IgD-negative memory B cell (primary cell): ENCODE measurements around the gene SCGN. TPM values are rescaled to one million over a fixed set of nuclear protein-coding genes. Genes with fewer than 3 reads are reported as not detected.

Experiments
- H3K27ac Mint-ChIP-seq, 3 donors: one replicate each; pipeline ENCODE4 v1.8.0; 2020 to 2022; ENCODE audit warnings: mild to moderate bottlenecking in 3 of 3, mixed read lengths in 3 of 3, moderate library complexity in 1 of 3
- H3K27me3 Mint-ChIP-seq: one replicate; pipeline ENCODE4 v1.8.0; 2021; ENCODE audit warnings: mixed read lengths
- H3K36me3 Mint-ChIP-seq: one replicate; pipeline ENCODE4 v1.8.0; 2020; ENCODE audit warnings: mild to moderate bottlenecking, mixed read lengths
- H3K4me1 Mint-ChIP-seq, 3 donors: one replicate each; pipeline ENCODE4 v1.8.0; 2020 to 2022; ENCODE audit warnings: mixed read lengths in 3 of 3, mild to moderate bottlenecking in 1 of 3
- H3K4me3 Mint-ChIP-seq, 4 donors: one replicate each; pipeline ENCODE4 v1.8.0; 2020 to 2022; ENCODE audit warnings: mild to moderate bottlenecking in 4 of 4, mixed read lengths in 4 of 4, moderate library complexity in 3 of 4
- H3K9me3 Mint-ChIP-seq, 3 donors: one replicate each; pipeline ENCODE4 v1.8.0; 2020 to 2021; ENCODE audit warnings: mixed read lengths in 3 of 3, mild to moderate bottlenecking in 1 of 3
- polyA plus RNA-seq: library from polyadenylated mRNA; unstranded; fragments of 300-500 nt; fragmentation: Illumina TruSeq; gene quantifications from one replicate; pipeline ENCODE4 v1.2.3, GENCODE V29; 2021

SCGN gene
- polyA plus RNA-seq, 1 donor from 2014 or later = not detected

DNA sequence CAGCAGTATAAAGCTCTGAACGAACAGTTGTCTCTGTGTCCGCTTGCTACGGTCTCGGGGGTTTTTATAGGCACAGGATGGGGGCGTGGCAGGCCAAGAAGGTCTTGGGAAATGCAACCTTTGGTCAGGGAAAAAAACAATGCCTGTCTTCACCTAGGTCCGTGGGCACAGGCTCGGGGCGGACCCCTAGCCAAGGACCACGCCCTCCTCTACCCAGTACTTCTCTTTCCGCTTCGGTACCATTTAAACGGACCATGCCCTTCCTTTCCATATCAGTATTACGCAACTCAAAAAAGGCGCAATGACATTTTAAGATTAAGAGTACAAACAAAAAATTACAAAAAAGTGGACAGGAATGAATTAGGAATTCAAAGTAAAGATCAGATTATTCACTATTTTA, 58.3 kb downstream of the SCGN start:
- Mint-ChIP-seq H3K4me1 (peaks cover 0 to 1% (median 0%) of the 10 kb centered on the region in 3 donors), H3K4me3 (no peak overlapping the region)

GRCh38 chr6:25713824-25714223, 61.8 kb downstream of the SCGN start:
- no peak overlapping the region for H3K27ac Mint-ChIP-seq
- H3K4me1 Mint-ChIP-seq = peaks cover 0 to 4% (median 1%) of the 10 kb centered on the region in 3 donors
- H3K27me3 Mint-ChIP-seq = peaks cover 7% of the 10 kb centered on the region
- H3K9me3 Mint-ChIP-seq = no peaks in the 10 kb centered on the region
- no peak overlapping the region for H3K4me3 Mint-ChIP-seq
- no peaks in the 10 kb centered on the region for H3K36me3 Mint-ChIP-seq

More for the DNA sequence above, 58.3 kb downstream of the SCGN start:
- Mint-ChIP-seq H3K27ac (no peak overlapping the region), H3K27me3 (peaks cover 3% of the 10 kb centered on the region), H3K36me3 (no peaks in the 10 kb centered on the region), H3K9me3 (no peaks in the 10 kb centered on the region)

DNA sequence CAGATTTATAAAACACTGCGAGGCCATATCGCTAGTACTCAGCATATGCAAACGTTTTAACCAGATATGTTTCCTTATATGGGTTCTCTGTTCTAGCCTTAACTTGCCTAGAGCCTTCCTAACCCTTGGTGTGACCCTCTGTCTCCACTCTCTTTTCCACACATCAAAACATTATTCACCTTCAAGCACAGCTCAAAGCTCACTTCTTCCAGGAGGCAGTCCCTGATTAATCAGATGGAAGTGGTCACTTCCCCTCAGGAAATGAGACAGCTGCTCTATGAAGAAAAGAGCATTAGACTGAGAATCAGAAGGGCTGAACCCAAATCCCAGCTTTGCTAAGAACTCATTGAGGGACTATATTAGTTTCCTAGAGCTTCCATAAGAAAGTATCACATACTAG, 62.8 kb downstream of the SCGN start:
- Mint-ChIP-seq H3K9me3 (no peaks in the 10 kb centered on the region), H3K27ac (no peak overlapping the region), H3K4me3 (no peak overlapping the region), H3K36me3 (no peaks in the 10 kb centered on the region), H3K4me1 (peaks cover 0 to 4% (median 1%) of the 10 kb centered on the region in 3 donors), H3K27me3 (peaks cover 7% of the 10 kb centered on the region)

DNA sequence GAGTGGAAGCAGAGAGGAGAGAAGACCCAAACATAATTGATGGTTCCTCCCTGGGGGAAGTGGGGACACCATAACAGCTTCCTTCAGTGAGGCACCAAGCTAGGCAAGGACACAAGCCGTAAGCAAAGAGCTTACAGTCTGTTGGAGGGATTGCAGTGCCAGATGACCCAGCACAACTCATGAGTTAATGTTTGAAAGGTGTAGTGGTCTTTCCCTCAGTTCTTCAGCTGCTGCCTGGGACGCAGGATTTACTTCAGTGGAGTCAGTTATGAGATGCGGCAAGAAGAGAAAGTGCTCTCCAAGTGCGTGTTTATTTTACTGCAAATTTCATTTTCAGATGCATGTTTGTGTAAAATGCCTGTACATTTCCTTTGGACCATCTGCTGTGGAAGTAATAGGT, 63.8 kb downstream of the SCGN start:
- H3K4me3 Mint-ChIP-seq = no peak overlapping the region
- no peak overlapping the region for H3K27ac Mint-ChIP-seq
- no peaks in the 10 kb centered on the region for H3K36me3 Mint-ChIP-seq
- H3K9me3 Mint-ChIP-seq = no peaks in the 10 kb centered on the region
- peaks cover 9% of the 10 kb centered on the region for H3K27me3 Mint-ChIP-seq
- peaks cover 0 to 4% (median 1%) of the 10 kb centered on the region in 3 donors for H3K4me1 Mint-ChIP-seq

GRCh38 chr6:25717866-25718740, 66.1 kb downstream of the SCGN start:
- H3K4me3 Mint-ChIP-seq = no peak overlapping the region
- H3K4me1 Mint-ChIP-seq = peaks cover 0 to 4% (median 1%) of the 10 kb centered on the region in 3 donors
- no peaks in the 10 kb centered on the region for H3K36me3 Mint-ChIP-seq
- H3K27ac Mint-ChIP-seq = no peak overlapping the region
- H3K27me3 Mint-ChIP-seq = peaks cover 9% of the 10 kb centered on the region
- H3K9me3 Mint-ChIP-seq = no peaks in the 10 kb centered on the region

GRCh38 chr6:25726122-25726911, 74.3 kb downstream of the SCGN start:
- Mint-ChIP-seq H3K36me3 (peaks cover 2% of the 10 kb centered on the region), H3K9me3 (peaks cover 0 to 2% (median 0%) of the 10 kb centered on the region in 3 donors), H3K27me3 (peaks cover 15% of the 10 kb centered on the region), H3K4me3 (no peak overlapping the region), H3K4me1 (no peaks in the 10 kb centered on the region), H3K27ac (no peak overlapping the region)

GRCh38 chr6:25727028-25727427, 75.0 kb downstream of the SCGN start:
- Mint-ChIP-seq H3K27ac (no peak overlapping the region), H3K9me3 (peaks cover 0 to 2% (median 0%) of the 10 kb centered on the region in 3 donors), H3K4me1 (no peaks in the 10 kb centered on the region), H3K27me3 (peaks cover 15% of the 10 kb centered on the region), H3K4me3 (no peak overlapping the region), H3K36me3 (peaks cover 2% of the 10 kb centered on the region)

- H3K4me3 Mint-ChIP-seq = no peak overlapping the region
- peaks cover 0 to 2% (median 2%) of the 10 kb centered on the region in 3 donors for H3K9me3 Mint-ChIP-seq
- no peaks in the 10 kb centered on the region for H3K4me1 Mint-ChIP-seq
- H3K27me3 Mint-ChIP-seq = peaks cover 19% of the 10 kb centered on the region
- no peak overlapping the region for H3K27ac Mint-ChIP-seq
- peaks cover 2% of the 10 kb centered on the region for H3K36me3 Mint-ChIP-seq
Observed at GRCh38 chr6:25730907-25731306, 78.9 kb downstream of the SCGN start.

DNA sequence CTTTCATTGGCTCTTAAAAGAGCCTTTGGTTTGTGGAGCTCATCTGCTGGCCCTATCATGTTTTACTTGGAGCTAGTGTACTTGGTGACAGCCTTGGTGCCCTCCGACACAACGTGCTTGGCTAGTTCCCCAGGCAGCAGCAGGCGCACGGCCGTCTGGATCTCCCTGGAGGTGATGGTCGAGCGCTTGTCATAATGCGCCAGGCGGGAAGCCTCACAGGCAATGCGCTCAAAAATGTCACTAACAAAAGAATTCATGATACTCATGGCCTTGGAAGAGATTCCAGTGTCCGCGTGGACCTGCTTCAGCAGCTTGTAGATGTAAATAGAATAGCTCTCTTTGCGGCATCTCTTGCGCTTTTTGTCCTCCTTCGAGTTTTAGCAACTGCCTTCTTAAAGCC, 79.7 kb downstream of the SCGN start:
- Mint-ChIP-seq H3K27ac (no peak overlapping the region), H3K4me1 (no peaks in the 10 kb centered on the region), H3K4me3 (no peak overlapping the region), H3K9me3 (peaks cover 2 to 4% (median 3%) of the 10 kb centered on the region in 3 donors), H3K36me3 (peaks cover 2% of the 10 kb centered on the region), H3K27me3 (peaks cover 23% of the 10 kb centered on the region)

DNA sequence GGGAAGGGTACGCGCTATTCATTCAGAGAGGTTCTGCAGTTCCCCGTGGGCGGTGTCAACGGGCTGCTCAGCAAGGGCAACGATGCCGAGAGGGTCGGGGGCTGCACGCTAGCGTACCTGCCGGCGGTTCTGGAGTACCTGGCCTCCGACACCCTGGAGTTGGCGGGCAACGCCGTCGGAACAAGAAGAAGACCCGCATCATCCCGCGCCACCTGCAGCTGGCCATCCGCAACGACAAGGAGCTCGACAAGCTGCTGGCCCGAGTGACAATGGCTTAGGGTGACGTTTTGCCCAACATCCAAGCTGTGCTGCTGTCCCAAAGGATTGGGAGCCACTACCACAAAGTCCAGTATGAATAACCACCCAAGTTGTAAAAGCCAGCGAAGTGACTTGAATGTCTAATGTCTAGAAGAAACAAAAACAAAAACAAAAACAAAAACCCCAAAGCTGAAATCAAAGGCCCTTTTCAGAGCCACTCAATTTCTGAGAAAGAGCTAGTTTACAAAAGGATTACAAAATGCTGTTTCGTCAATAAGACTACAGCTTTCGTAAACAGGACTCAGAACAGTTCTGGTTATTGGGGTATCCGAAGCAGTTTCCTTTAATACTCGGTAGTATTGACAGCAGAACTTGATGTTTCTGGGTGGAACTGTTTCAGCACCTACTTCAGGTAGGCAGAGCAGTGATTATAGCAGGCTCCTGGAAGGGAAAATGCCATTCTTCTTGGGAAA, 80.6 kb downstream of the SCGN start:
- Mint-ChIP-seq H3K4me1 (no peaks in the 10 kb centered on the region), H3K9me3 (peaks cover 2 to 10% (median 5%) of the 10 kb centered on the region in 3 donors), H3K27me3 (peaks cover 23% of the 10 kb centered on the region), H3K27ac (no peak overlapping the region), H3K36me3 (peaks cover 2% of the 10 kb centered on the region), H3K4me3 (no peak overlapping the region)

GRCh38 chr6:25735261-25735660, 83.2 kb downstream of the SCGN start:
- H3K36me3 Mint-ChIP-seq = no peaks in the 10 kb centered on the region
- no peak overlapping the region for H3K4me3 Mint-ChIP-seq
- H3K9me3 Mint-ChIP-seq = peaks cover 5 to 13% (median 10%) of the 10 kb centered on the region in 3 donors
- H3K27me3 Mint-ChIP-seq = peaks cover 9% of the 10 kb centered on the region
- no peak overlapping the region for H3K27ac Mint-ChIP-seq
- no peaks in the 10 kb centered on the region for H3K4me1 Mint-ChIP-seq

GRCh38 chr6:25743868-25744267, 91.9 kb downstream of the SCGN start:
- no peak overlapping the region for H3K27ac Mint-ChIP-seq
- no peaks in the 10 kb centered on the region for H3K27me3 Mint-ChIP-seq
- H3K36me3 Mint-ChIP-seq = no peaks in the 10 kb centered on the region
- H3K9me3 Mint-ChIP-seq = peaks cover 3 to 5% (median 4%) of the 10 kb centered on the region in 3 donors
- no peak overlapping the region for H3K4me3 Mint-ChIP-seq
- H3K4me1 Mint-ChIP-seq = peaks cover 0 to 6% (median 0%) of the 10 kb centered on the region in 3 donors

- Mint-ChIP-seq H3K27me3 (no peaks in the 10 kb centered on the region), H3K27ac (no peak overlapping the region), H3K36me3 (no peaks in the 10 kb centered on the region), H3K4me1 (peaks cover 7 to 12% (median 7%) of the 10 kb centered on the region in 3 donors), H3K4me3 (no peak overlapping the region), H3K9me3 (peaks cover under 1 to 5% (median 3%) of the 10 kb centered on the region in 3 donors)
Observed at GRCh38 chr6:25745836-25746235, 93.8 kb downstream of the SCGN start.

GRCh38 chr6:25746968-25747367, 95.0 kb downstream of the SCGN start:
- no peak overlapping the region for H3K4me3 Mint-ChIP-seq
- H3K9me3 Mint-ChIP-seq = peaks cover 0 to under 1% (median under 1%) of the 10 kb centered on the region in 3 donors
- H3K36me3 Mint-ChIP-seq = no peaks in the 10 kb centered on the region
- no peaks in the 10 kb centered on the region for H3K27me3 Mint-ChIP-seq
- no peak overlapping the region for H3K27ac Mint-ChIP-seq
- H3K4me1 Mint-ChIP-seq = peaks cover 7 to 11% (median 7%) of the 10 kb centered on the region in 3 donors

DNA sequence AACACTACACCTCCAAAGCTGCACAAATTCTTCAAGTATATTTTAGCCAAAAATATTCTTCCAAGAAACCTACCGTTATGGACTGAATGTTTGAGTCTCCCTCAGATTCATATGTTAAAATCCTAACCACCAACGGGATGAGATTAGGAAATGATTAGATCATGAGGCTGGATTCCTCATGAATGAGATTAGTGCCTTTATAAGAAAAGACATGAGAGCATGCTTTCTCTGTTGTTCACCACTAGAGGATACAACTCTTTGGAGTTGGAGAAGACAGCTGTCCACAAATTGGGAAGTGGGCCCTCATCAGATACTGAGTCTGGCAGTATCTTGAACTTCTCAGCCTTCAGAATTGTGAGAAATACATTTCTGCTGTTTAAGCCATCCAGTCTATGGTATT, 95.5 kb downstream of the SCGN start:
- peaks cover 7 to 10% (median 7%) of the 10 kb centered on the region in 3 donors for H3K4me1 Mint-ChIP-seq
- H3K36me3 Mint-ChIP-seq = no peaks in the 10 kb centered on the region
- no peaks in the 10 kb centered on the region for H3K27me3 Mint-ChIP-seq
- H3K4me3 Mint-ChIP-seq = no peak overlapping the region
- no peaks in the 10 kb centered on the region for H3K9me3 Mint-ChIP-seq
- H3K27ac Mint-ChIP-seq = no peak overlapping the region
